ES-I3 (cell line): Measurements from ENCODE around the gene PCDH12.

ENCODE experiments used
- H3K36me3 ChIP-seq: 2 replicates; pipeline ENCODE4 v1.6.1; 2013; ENCODE audit warnings: mild to moderate bottlenecking, low read length, control low read depth, moderate library complexity; ENCODE audit not compliant: insufficient read depth
- H3K4me1 ChIP-seq: 2 replicates; pipeline ENCODE4 v1.6.1; 2013; ENCODE audit warnings: mild to moderate bottlenecking, control low read depth, low read length; ENCODE audit not compliant: insufficient read depth
- H3K9ac ChIP-seq: 2 replicates; pipeline ENCODE4 v1.6.1; 2013; ENCODE audit warnings: low read depth, mild to moderate bottlenecking, low read length, moderate library complexity
- H3K9me3 ChIP-seq: 2 replicates; pipeline ENCODE4 v1.6.1; 2013; ENCODE audit warnings: mild to moderate bottlenecking, low read length, moderate library complexity; ENCODE audit not compliant: control insufficient read depth, insufficient read depth

The PCDH12 gene

GRCh38 chr5:141958113-141958512 lies at the start of gene PCDH12:
TSS of gene PCDH12 (minus strand) at chr5:141958202. CDS start at chr5:141957851, 351 bp downstream.
- Histone ChIP-seq H3K4me1 (peaks cover 14% of the 10 kb centered on the region; the same call in 1 of the 2 replicates), H3K9ac (no peak within 1 kb of the TSS), H3K36me3 (no peaks in the 10 kb centered on the region), H3K9me3 (no peaks in the 10 kb centered on the region)

DNA sequence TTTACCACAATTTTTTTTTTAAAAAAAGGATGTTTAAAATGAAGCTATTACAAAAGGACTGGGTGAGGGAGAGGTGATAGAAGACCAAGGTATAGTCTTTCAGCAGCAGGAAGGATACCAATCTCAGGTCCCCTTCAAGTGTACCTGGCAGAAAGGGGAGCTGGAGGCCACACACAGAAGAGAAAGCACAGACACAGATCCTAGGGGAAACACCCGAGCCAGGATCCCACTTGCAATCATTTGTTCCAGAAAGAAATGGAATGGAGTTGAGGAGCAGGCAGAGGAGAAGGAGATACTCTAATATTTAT lies 49.2 kb upstream of the PCDH12 start:
- H3K9me3 ChIP-seq: no peaks in the 10 kb centered on the region
- no peaks in the 10 kb centered on the region for H3K4me1 ChIP-seq
- H3K9ac ChIP-seq: no peak overlapping the region
- H3K36me3 ChIP-seq: peaks cover 44% of the 10 kb centered on the region

- Histone ChIP-seq H3K9me3 (no peaks in the 10 kb centered on the region), H3K36me3 (peaks cover 46% of the 10 kb centered on the region), H3K4me1 (no peaks in the 10 kb centered on the region), H3K9ac (no peak overlapping the region)
These were observed 48.6 kb upstream of the PCDH12 start for GRCh38 chr5:142006363-142007236.

GRCh38 chr5:142003266-142003800 lies 45.3 kb upstream of the PCDH12 start:
- Histone ChIP-seq H3K36me3 (peaks cover 48% of the 10 kb centered on the region), H3K9ac (no peak overlapping the region), H3K4me1 (no peaks in the 10 kb centered on the region), H3K9me3 (peaks cover 2% of the 10 kb centered on the region; the same call in 1 of the 2 replicates)

- H3K9ac ChIP-seq: no peak overlapping the region
- no peaks in the 10 kb centered on the region for H3K4me1 ChIP-seq
- H3K36me3 ChIP-seq: peaks cover 42% of the 10 kb centered on the region
- H3K9me3 ChIP-seq: peaks cover 2% of the 10 kb centered on the region; the same call in 1 of the 2 replicates
These were observed 42.9 kb upstream of the PCDH12 start for GRCh38 chr5:142000704-142001484.

DNA sequence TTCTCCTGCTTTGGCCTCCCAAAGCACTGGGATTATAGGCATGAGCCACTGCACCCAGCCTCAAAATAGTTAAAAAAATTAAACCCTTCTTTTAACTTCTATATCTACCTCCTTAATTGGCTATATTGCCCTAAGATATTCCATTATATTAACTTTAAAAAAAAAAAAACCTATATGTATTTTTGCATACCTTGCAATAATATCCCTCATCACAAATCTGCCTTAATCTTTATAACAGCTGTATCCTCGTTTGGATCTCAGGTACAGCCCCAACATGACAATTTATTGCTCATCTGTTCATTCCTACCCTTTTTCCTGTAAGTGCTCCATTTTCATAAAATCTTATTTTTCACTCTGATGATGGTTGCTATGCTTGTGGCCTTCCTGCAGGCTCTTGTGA lies 42.2 kb upstream of the PCDH12 start:
- H3K9me3 ChIP-seq: peaks cover 2% of the 10 kb centered on the region; the same call in 1 of the 2 replicates
- H3K36me3 ChIP-seq: peaks cover 38% of the 10 kb centered on the region
- no peaks in the 10 kb centered on the region for H3K4me1 ChIP-seq
- no peak overlapping the region for H3K9ac ChIP-seq

DNA sequence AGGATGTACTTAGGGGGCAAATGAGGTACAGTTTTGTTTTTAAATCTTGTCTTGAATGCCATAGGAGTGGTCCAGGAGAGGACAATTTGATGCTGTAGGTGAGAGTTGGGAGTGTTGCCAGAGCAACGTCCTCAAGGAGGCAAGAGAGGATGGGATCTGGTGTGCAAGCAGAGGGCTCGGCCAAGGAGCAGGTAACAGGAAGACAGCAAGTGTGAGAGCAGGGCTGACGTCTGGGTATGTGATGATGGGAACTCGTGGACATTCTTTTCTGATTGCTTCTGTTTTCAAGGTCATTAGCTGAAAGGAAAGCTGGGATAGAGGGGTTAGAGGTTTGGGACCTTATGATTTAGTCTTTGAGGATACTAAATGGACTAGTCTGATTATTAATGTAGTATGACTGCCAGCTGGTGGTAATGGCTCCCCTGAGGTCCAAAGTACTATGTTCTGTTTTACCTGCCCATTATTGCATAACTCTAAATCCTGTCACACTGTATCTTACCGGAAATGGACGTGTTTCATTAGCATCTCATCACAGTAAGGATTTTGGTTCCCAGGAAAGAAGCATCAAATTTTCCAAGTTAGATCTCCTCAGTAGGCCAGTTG lies 39.5 kb upstream of the PCDH12 start:
- Histone ChIP-seq H3K4me1 (no peaks in the 10 kb centered on the region), H3K9ac (no peak overlapping the region), H3K9me3 (peaks cover 2% of the 10 kb centered on the region; the same call in 1 of the 2 replicates), H3K36me3 (peaks cover 28% of the 10 kb centered on the region)

DNA sequence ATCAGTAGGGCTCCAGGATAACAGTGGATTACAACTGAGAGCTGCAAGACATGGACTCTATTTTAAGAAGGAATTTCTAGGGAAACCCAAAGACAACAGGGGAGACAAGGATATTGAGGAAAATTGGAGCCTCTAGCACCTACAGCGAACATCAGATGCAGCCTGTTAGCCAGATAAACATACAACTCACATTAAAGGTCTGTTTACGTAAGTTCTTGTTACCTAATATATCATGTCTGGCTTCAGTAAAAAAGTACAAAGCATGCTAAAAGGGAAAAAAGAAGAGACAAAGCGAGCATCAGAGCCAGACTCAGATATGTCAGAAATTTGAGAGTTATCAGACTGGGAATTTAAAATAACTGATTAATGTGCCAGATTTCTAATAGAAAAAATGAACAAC lies 37.7 kb upstream of the PCDH12 start:
- Histone ChIP-seq H3K36me3 (peaks cover 19% of the 10 kb centered on the region), H3K9ac (no peak overlapping the region), H3K9me3 (no peaks in the 10 kb centered on the region)

GRCh38 chr5:141994511-141995136 lies 36.6 kb upstream of the PCDH12 start:
- no peaks in the 10 kb centered on the region for H3K9me3 ChIP-seq
- H3K4me1 ChIP-seq: no peaks in the 10 kb centered on the region
- peaks cover 14% of the 10 kb centered on the region for H3K36me3 ChIP-seq
- no peak overlapping the region for H3K9ac ChIP-seq

More for the DNA sequence above, 37.7 kb upstream of the PCDH12 start:
- H3K4me1 ChIP-seq: no peaks in the 10 kb centered on the region

- Histone ChIP-seq H3K9ac (no peak overlapping the region), H3K36me3 (peaks cover 14% of the 10 kb centered on the region), H3K4me1 (no peaks in the 10 kb centered on the region), H3K9me3 (no peaks in the 10 kb centered on the region)
These were observed 34.5 kb upstream of the PCDH12 start for GRCh38 chr5:141992349-141992963.

- H3K36me3 ChIP-seq: peaks cover 17% of the 10 kb centered on the region
- H3K4me1 ChIP-seq: no peaks in the 10 kb centered on the region
- H3K9ac ChIP-seq: no peak overlapping the region
- no peaks in the 10 kb centered on the region for H3K9me3 ChIP-seq
These were observed 31.7 kb upstream of the PCDH12 start for GRCh38 chr5:141989720-141990119.

DNA sequence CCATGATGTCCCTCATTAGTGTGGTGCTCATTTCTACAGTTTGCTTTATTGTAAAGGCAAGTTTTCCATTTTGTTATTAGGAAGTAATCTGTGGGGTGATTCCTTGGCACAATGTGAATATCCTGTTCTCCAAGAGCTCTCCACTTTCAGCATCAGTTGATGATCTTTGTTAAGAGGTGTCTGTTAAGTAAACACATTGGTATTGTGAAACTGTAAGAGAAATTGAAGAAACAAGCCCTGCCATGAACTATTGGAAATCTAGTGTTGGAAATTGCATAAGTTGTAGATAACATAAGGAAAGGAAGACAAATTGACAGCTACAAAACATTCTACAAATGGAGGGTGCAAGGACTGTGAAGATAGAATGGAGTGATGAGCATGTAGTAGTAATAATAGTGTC lies 28.1 kb upstream of the PCDH12 start:
- Histone ChIP-seq H3K36me3 (peaks cover 11% of the 10 kb centered on the region), H3K4me1 (no peaks in the 10 kb centered on the region)

DNA sequence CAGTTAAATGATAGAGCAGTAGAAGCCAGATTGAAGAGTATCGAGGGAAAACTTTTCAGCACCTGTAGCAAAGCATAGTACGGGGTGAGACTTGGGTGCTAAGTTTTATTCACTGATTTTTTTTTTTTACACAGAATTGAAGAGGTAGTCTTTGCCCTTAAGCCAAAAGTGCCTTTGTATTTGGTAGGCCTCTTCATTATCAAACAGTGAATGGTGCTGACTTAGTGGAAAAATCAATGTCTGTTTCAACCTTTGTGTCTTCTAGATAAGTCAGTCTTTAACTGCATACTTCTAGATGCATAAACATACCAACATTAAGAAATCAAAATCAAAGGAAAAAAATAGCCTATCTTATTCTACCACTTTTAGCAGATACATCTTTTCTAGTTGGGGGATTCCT lies 24.6 kb upstream of the PCDH12 start:
- no peak overlapping the region for H3K9ac ChIP-seq
- H3K4me1 ChIP-seq: no peaks in the 10 kb centered on the region
- no peaks in the 10 kb centered on the region for H3K9me3 ChIP-seq
- peaks cover 20% of the 10 kb centered on the region for H3K36me3 ChIP-seq

More for the DNA sequence above, 28.1 kb upstream of the PCDH12 start:
- Histone ChIP-seq H3K9ac (no peak overlapping the region), H3K9me3 (no peaks in the 10 kb centered on the region)
